ENCODE measurements around the gene CCDC83.
"Not testable (repeated sequence)": the region's sequence is repeated elsewhere in the genome, so short reads cannot be mapped to it uniquely, and the experiment has no call there.

Gene CCDC83

DNA sequence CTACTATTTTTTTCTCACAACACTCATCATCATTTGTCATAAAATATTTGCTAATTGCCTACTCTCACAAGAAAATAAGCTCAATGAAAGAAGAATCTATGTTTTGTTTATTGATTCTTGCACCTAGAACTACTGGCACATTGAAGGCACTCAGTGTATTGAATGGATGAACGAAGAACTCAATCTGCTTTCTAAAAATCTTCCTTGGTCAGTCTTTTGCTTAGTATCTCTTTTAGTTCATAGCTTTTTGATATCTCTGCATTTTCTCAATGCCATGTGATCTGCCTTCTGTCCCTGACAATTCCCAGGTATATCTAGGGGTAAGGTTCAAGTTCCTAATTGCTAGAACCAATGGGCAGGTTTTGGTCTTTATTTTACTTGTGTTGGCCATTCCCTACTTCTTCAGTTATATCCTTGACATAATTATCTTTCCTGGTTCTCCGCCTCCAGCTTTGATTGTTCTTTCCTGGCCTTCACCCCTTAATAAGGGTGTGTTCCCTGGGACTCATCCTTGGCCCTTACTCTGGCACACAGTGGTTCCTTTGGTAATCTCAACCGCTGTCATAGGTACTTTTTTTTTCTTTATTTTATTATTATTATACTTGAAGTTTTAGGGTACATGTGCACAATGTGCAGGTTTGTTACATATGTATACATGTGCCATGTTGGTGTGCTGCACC, 96.4 kb downstream of the CCDC83 start:
- peaks cover 5% of the 10 kb centered on the region; the same call in 1 of the 2 replicates for H3K36me3 ChIP-seq
- no peaks in the 10 kb centered on the region for H3K27me3 ChIP-seq
- no peak overlapping the region for H3K4me3 ChIP-seq (ENCODE audit: low read depth, low read length)
- no peaks in the 10 kb centered on the region for H3K9me3 ChIP-seq
- no peaks in the 10 kb centered on the region for H3K4me1 ChIP-seq
- DNase-seq: no peak
- TF ChIP-seq, protein P1, sequence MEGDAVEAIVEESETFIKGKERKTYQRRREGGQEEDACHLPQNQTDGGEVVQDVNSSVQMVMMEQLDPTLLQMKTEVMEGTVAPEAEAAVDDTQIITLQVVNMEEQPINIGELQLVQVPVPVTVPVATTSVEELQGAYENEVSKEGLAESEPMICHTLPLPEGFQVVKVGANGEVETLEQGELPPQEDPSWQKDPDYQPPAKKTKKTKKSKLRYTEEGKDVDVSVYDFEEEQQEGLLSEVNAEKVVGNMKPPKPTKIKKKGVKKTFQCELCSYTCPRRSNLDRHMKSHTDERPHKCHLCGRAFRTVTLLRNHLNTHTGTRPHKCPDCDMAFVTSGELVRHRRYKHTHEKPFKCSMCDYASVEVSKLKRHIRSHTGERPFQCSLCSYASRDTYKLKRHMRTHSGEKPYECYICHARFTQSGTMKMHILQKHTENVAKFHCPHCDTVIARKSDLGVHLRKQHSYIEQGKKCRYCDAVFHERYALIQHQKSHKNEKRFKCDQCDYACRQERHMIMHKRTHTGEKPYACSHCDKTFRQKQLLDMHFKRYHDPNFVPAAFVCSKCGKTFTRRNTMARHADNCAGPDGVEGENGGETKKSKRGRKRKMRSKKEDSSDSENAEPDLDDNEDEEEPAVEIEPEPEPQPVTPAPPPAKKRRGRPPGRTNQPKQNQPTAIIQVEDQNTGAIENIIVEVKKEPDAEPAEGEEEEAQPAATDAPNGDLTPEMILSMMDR (IDR thresholded peaks at IDR 0.05; ENCODE audit: low read depth, low read length): no peak

DNA sequence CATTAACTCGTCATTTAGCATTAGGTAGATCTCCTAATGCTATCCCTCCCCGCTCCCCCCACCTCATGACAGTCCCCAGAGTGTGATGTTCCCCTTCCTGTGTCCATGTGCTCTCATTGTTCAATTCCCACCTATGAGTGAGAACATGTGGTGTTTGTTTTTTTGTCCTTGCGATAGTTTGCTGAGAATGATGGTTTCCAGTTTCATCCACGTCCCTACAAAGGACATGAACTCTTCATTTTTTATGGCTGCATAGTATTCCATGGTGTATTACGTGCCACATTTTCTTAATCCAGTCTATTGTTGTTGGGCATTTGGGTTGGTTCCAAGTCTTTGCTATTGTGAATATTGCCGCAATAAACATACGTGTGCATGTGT, 96.9 kb downstream of the CCDC83 start:
- H3K36me3 ChIP-seq; H3K4me1 ChIP-seq; H3K9me3 ChIP-seq; H3K4me3 ChIP-seq (ENCODE audit: low read depth, low read length); DNase-seq; H3K27me3 ChIP-seq: not testable (repeated sequence)

DNA sequence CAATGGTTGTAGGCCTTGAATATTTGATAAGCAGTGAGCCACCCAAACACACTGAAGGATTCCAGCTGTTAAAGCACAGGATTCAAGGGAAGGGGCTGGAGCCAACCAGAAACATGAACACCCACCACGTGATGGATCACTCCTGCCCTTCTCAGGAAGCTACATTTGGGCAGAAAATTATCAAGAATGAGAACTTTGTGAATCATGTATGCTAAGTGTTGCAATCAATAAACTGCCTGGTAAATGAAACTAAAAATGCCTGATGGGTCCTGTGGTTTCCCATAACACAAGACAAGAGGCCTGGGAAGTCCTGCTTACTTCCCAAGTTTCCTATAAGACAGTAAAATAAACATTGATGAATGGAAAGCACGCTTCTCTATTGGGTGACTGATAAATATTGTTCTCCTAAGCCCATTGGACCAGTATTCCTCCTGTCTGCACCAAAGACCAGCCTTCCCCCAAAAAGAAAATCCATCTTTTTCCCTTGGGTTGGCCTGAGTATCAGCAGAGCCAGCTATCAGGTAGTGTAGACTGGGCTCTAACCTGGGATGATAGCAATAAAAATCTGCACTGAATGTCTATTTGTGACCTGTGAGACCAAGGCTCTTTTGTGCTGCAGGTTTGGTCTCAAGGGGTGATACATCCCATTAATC, 98.4 kb downstream of the CCDC83 start:
- no peak for DNase-seq
- TF ChIP-seq, protein P1 (IDR thresholded peaks at IDR 0.05; ENCODE audit: low read depth, low read length): no peak
- H3K4me3 ChIP-seq (ENCODE audit: low read depth, low read length): no peak overlapping the region
- no peaks in the 10 kb centered on the region for H3K9me3 ChIP-seq
- H3K27me3 ChIP-seq: no peaks in the 10 kb centered on the region
- H3K36me3 ChIP-seq: peaks cover 6% of the 10 kb centered on the region; the same call in 1 of the 2 replicates
- no peaks in the 10 kb centered on the region for H3K4me1 ChIP-seq

DNA sequence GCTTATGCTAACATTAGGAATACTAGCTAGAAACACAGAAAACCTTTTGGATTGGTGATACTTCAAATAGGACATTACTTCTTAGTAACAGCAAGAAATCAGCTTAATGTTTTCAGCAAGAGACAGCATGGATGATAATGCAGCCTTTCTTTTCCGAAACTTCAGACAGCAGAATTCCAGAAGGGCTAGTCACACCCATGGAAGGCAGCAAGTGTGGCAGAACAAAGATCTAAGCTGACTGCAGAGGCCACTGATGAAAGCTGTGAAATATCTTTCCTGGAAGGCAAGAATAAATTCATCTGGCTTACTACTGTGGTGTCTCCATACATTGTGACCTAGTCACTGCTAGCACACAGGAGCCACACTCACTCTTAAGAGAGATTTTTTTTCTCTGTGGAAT, 100.3 kb downstream of the CCDC83 start:
- Histone ChIP-seq H3K4me3 (ENCODE audit: low read depth, low read length) (no peak overlapping the region), H3K9me3 (no peaks in the 10 kb centered on the region), H3K27me3 (no peaks in the 10 kb centered on the region), H3K36me3 (peaks cover 6% of the 10 kb centered on the region; the same call in 1 of the 2 replicates), H3K4me1 (no peaks in the 10 kb centered on the region)
- no peak for DNase-seq
- TF ChIP-seq, protein P1 (IDR thresholded peaks at IDR 0.05; ENCODE audit: low read depth, low read length): no peak

DNA sequence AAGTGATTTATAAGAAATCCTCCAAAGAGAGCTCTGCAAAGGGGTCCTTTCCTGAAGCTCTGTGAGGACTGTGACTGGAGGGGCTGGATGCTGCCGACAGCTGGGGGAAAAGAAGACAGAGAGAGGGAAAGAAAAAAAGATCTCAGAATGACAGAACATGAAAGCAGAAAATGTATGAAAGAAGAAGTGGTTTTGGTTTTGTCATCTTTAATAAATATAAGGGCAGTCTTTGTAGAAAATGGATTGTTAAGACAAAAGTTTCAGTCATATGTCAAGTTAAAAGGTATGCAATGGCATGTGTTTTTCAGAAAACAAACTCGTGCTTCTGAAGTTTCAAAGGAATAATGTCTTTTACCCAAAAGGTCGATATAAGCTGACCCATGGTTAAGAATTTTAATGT, 105.5 kb downstream of the CCDC83 start:
- TF ChIP-seq, protein P1 (IDR thresholded peaks at IDR 0.05; ENCODE audit: low read depth, low read length): no peak
- no peak for DNase-seq
- H3K9me3 ChIP-seq: no peaks in the 10 kb centered on the region
- H3K4me3 ChIP-seq (ENCODE audit: low read depth, low read length): no peak overlapping the region
- peaks cover 7% of the 10 kb centered on the region; the same call in 1 of the 2 replicates for H3K4me1 ChIP-seq
- H3K27me3 ChIP-seq: no peaks in the 10 kb centered on the region
- peaks cover 6% of the 10 kb centered on the region for H3K36me3 ChIP-seq

DNA sequence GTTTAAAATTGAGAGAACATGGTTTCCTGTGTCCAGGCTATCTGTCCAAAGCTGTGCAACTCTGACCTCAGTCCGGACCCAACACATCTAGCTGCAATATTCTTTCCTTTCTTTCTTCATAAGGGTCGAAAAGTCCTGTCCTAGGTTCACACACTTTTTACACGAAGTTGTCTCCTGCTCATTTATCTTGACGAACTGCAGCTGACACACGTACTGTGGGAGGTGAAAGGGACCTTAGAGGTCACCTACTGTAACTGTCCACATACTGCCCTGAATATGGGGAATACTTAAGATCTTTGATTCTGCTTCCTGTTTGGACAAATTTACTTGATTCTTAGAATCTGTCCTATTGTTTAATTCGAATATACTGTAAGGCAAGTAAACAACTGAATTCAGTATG, 105.9 kb downstream of the CCDC83 start:
- TF ChIP-seq, protein P1 (IDR thresholded peaks at IDR 0.05; ENCODE audit: low read depth, low read length): no peak
- H3K4me3 ChIP-seq (ENCODE audit: low read depth, low read length): no peak overlapping the region
- peaks cover 7% of the 10 kb centered on the region; the same call in 1 of the 2 replicates for H3K4me1 ChIP-seq
- no peaks in the 10 kb centered on the region for H3K9me3 ChIP-seq
- H3K36me3 ChIP-seq: peaks cover 5% of the 10 kb centered on the region
- H3K27me3 ChIP-seq: no peaks in the 10 kb centered on the region
- no peak for DNase-seq

Measured in BE2C (cell line).